ENCODE measurements around the gene HMG20A. TPM values are rescaled to one million over a fixed set of nuclear protein-coding genes. Genes with fewer than 3 reads are reported as not detected.

The HMG20A gene
- total and polyA plus RNA-seq, 9 of the 15 experiments (the other 6 are each of a cell fraction or from before 2014, with no cell fraction given), result 25.0 to 68.1 (median 38.9) TPM

DNA sequence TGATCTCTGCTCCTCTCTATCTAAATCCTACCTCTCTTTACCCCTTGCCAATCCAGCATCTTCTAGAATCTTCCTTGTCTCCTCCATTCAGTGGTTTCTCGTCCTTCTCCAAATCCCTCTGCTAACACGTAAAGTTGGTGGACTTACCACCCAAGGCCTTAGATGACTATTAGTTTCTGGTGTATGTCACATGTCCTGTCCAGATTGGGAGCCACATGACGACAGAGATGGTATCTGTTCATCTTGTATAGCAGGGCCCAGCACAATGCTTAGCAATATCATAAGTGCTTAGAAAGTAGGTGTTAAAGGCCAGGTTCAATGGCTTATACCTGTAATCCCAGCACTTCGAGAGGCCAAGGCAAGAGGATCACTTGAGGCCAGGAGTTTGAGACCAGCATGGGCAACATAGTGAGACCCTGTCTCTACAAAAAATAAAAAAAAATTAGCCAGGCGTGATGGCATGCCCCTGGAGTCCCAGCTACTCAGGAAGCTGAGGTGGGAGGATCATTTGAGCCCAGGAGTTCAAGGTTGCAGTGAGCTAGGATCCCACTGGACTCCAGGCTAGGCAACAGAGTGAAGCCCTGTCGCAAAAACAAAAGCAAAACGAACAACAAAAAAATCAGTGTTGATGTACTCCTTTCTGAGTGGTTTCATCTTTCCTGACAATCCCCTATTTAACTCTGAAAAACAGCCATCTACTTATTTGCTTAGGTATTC, 81.8 kb downstream of the HMG20A start (continued):
- TF ChIP-seq, protein P1, sequence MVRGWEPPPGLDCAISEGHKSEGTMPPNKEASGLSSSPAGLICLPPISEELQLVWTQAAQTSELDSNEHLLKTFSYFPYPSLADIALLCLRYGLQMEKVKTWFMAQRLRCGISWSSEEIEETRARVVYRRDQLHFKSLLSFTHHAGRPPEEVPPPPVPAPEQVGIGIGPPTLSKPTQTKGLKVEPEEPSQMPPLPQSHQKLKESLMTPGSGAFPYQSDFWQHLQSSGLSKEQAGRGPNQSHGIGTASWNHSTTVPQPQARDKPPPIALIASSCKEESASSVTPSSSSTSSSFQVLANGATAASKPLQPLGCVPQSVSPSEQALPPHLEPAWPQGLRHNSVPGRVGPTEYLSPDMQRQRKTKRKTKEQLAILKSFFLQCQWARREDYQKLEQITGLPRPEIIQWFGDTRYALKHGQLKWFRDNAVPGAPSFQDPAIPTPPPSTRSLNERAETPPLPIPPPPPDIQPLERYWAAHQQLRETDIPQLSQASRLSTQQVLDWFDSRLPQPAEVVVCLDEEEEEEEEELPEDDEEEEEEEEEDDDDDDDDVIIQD (CRISPR knock-in tag; IDR thresholded peaks at IDR 0.05), result no peak
- TF ChIP-seq, protein P2, sequence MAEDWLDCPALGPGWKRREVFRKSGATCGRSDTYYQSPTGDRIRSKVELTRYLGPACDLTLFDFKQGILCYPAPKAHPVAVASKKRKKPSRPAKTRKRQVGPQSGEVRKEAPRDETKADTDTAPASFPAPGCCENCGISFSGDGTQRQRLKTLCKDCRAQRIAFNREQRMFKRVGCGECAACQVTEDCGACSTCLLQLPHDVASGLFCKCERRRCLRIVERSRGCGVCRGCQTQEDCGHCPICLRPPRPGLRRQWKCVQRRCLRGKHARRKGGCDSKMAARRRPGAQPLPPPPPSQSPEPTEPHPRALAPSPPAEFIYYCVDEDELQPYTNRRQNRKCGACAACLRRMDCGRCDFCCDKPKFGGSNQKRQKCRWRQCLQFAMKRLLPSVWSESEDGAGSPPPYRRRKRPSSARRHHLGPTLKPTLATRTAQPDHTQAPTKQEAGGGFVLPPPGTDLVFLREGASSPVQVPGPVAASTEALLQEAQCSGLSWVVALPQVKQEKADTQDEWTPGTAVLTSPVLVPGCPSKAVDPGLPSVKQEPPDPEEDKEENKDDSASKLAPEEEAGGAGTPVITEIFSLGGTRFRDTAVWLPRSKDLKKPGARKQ (CRISPR knock-in tag; IDR thresholded peaks at IDR 0.05), result no peak
- TF ChIP-seq, protein P3, sequence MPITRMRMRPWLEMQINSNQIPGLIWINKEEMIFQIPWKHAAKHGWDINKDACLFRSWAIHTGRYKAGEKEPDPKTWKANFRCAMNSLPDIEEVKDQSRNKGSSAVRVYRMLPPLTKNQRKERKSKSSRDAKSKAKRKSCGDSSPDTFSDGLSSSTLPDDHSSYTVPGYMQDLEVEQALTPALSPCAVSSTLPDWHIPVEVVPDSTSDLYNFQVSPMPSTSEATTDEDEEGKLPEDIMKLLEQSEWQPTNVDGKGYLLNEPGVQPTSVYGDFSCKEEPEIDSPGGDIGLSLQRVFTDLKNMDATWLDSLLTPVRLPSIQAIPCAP (CRISPR knock-in tag; IDR thresholded peaks at IDR 0.05; ENCODE audit: borderline replicate concordance), result no peak
- TF ChIP-seq TRIM24 (IDR thresholded peaks at IDR 0.05) (no peak), MAFF (IDR thresholded peaks at IDR 0.05; ENCODE audit: low read length) (no peak), COPS2 (conservative IDR thresholded peaks at IDR 0.05) (no peak), ZNF395 (CRISPR knock-in tag; IDR thresholded peaks at IDR 0.05) (no peak), CTBP1 (IDR thresholded peaks at IDR 0.05; ENCODE audit: borderline replicate concordance) (peak; percentile 33; the same call in 1 of the 2 replicates), SRF (CRISPR knock-in tag; IDR thresholded peaks at IDR 0.05) (no peak), CCAR2 (IDR thresholded peaks at IDR 0.05; ENCODE audit: low read depth, low read length) (no peak), FOSL1 (tag; conservative IDR thresholded peaks at IDR 0.05) (0 out of 2 replicates have a peak, but pooled peaks have one; percentile 15), USF1 (CRISPR knock-in tag; IDR thresholded peaks at IDR 0.05) (peak; percentile 53; the same call in 1 of the 2 replicates), NR2C1 (IDR thresholded peaks at IDR 0.05) (no peak), NR2C1 (tag; IDR thresholded peaks at IDR 0.05) (no peak), THAP7 (CRISPR knock-in tag; IDR thresholded peaks at IDR 0.05) (no peak), OTX1 (CRISPR knock-in tag; IDR thresholded peaks at IDR 0.05) (no peak), ZNF717 (CRISPR knock-in tag; IDR thresholded peaks at IDR 0.05) (no peak), ZNF224 (CRISPR knock-in tag; IDR thresholded peaks at IDR 0.05) (no peak), HBP1 (CRISPR knock-in tag; IDR thresholded peaks at IDR 0.05) (no peak), CBFA2T2 (conservative IDR thresholded peaks at IDR 0.05) (no peak), ZNF324 (CRISPR knock-in tag; IDR thresholded peaks at IDR 0.05) (no peak)
